Stimulated activated CD4-positive, alpha-beta T cell treated with anti-CD3 and anti-CD28 coated beads, Interleukin-12 subunit alpha, Interleukin-12 subunit beta, amount 100 ng/mL, for 24 hours (primary cell): ENCODE data around the gene SLC39A6.

Experiments
- DNase-seq, 2 experiments: peaks; one replicate each; pipeline ENCODE4 v3.0.0-alpha.2; 2020; ENCODE audit warnings: low read depth in 2 of 2

Gene SLC39A6

GRCh38 chr18:36064027-36064808, 64.9 kb downstream of the SLC39A6 start:
- no peak for DNase-seq

GRCh38 chr18:36058674-36059073, 70.5 kb downstream of the SLC39A6 start:
- DNase-seq: no peak
